Measurements from ENCODE around the gene UBALD1. TPM values are rescaled to one million over a fixed set of nuclear protein-coding genes. Genes with fewer than 3 reads are reported as not detected.

The UBALD1 gene
- total RNA-seq, 1 donor from 2014 or later: 33.6 TPM

- DNase-seq (ENCODE audit: extremely low spot score, unreplicated experiment): no peak
- Mint-ChIP-seq H3K9me3 (ENCODE audit: unreplicated experiment) (no peaks in the 10 kb centered on the region), H3K4me1 (ENCODE audit: unreplicated experiment) (peaks cover 12% of the 10 kb centered on the region), H3K4me3 (ENCODE audit: unreplicated experiment) (no peak overlapping the region), H3K27me3 (ENCODE audit: unreplicated experiment) (no peaks in the 10 kb centered on the region), H3K36me3 (ENCODE audit: unreplicated experiment) (peaks cover 11% of the 10 kb centered on the region), H3K27ac (ENCODE audit: unreplicated experiment) (no peak overlapping the region)
- TF ChIP-seq CTCF (IDR thresholded peaks at IDR 0.05): no peak
These were observed 45.0 kb upstream of the UBALD1 start for GRCh38 chr16:4659363-4660353.

GRCh38 chr16:4656695-4657686 is 42.3 kb upstream of the UBALD1 start:
- H3K4me1 Mint-ChIP-seq (ENCODE audit: unreplicated experiment): peaks cover 2% of the 10 kb centered on the region
- TF ChIP-seq CTCF (IDR thresholded peaks at IDR 0.05): no peak
- peaks cover 17% of the 10 kb centered on the region for H3K36me3 Mint-ChIP-seq (ENCODE audit: unreplicated experiment)
- no peak for DNase-seq (ENCODE audit: extremely low spot score, unreplicated experiment)
- H3K9me3 Mint-ChIP-seq (ENCODE audit: unreplicated experiment): no peaks in the 10 kb centered on the region
- no peak overlapping the region for H3K27ac Mint-ChIP-seq (ENCODE audit: unreplicated experiment)
- H3K4me3 Mint-ChIP-seq (ENCODE audit: unreplicated experiment): no peak overlapping the region
- no peaks in the 10 kb centered on the region for H3K27me3 Mint-ChIP-seq (ENCODE audit: unreplicated experiment)

- no peaks in the 10 kb centered on the region for H3K27me3 Mint-ChIP-seq (ENCODE audit: unreplicated experiment)
- H3K9me3 Mint-ChIP-seq (ENCODE audit: unreplicated experiment): no peaks in the 10 kb centered on the region
- no peak overlapping the region for H3K4me3 Mint-ChIP-seq (ENCODE audit: unreplicated experiment)
- H3K36me3 Mint-ChIP-seq (ENCODE audit: unreplicated experiment): peaks cover 18% of the 10 kb centered on the region
- DNase-seq (ENCODE audit: extremely low spot score, unreplicated experiment): no peak
- peaks cover 1% of the 10 kb centered on the region for H3K4me1 Mint-ChIP-seq (ENCODE audit: unreplicated experiment)
- TF ChIP-seq CTCF (IDR thresholded peaks at IDR 0.05): no peak
- no peak overlapping the region for H3K27ac Mint-ChIP-seq (ENCODE audit: unreplicated experiment)
These were observed 41.5 kb upstream of the UBALD1 start for GRCh38 chr16:4656221-4656620.

- Mint-ChIP-seq H3K27me3 (ENCODE audit: unreplicated experiment) (no peaks in the 10 kb centered on the region), H3K27ac (ENCODE audit: unreplicated experiment) (no peak overlapping the region), H3K36me3 (ENCODE audit: unreplicated experiment) (peaks cover 22% of the 10 kb centered on the region), H3K9me3 (ENCODE audit: unreplicated experiment) (no peaks in the 10 kb centered on the region), H3K4me1 (ENCODE audit: unreplicated experiment) (no peaks in the 10 kb centered on the region), H3K4me3 (ENCODE audit: unreplicated experiment) (no peak overlapping the region)
- TF ChIP-seq CTCF (IDR thresholded peaks at IDR 0.05): no peak
- no peak for DNase-seq (ENCODE audit: extremely low spot score, unreplicated experiment)
These were observed 41.1 kb upstream of the UBALD1 start for GRCh38 chr16:4655801-4656200.
